SH-SY5Y (cell line): Measurements from ENCODE around the gene BBS12.

Experiments
- GATA2 ChIP-seq: IDR thresholded peaks from 2 replicates; pipeline ENCODE4 v1.6.1; 2011; ENCODE audit warnings: mild to moderate bottlenecking, low read depth, low read length
- GATA3 ChIP-seq: IDR thresholded peaks from 2 replicates; pipeline ENCODE4 v1.6.1; 2011; ENCODE audit warnings: low read depth, mild to moderate bottlenecking, low read length, moderate library complexity

GRCh38 chr4:122764071-122764820, 31.7 kb downstream of the BBS12 start:
- TF ChIP-seq GATA2 = no peak
- TF ChIP-seq GATA3 = no peak
